BE2C (cell line): ENCODE data around the gene GHR.

ENCODE experiments used
- DNase-seq: peaks from one replicate; pipeline ENCODE4 v3.0.0-alpha.2; 2020
- H3K27me3 ChIP-seq: fragments of 250-450 bp; sonication (Bioruptor Pico); 2 replicates; pipeline ENCODE4 v1.5.1; 2020; ENCODE audit warnings: mild to moderate bottlenecking
- H3K36me3 ChIP-seq: fragments of 250-450 bp; sonication (Bioruptor Pico); 2 replicates; pipeline ENCODE4 v1.5.1; 2020; ENCODE audit warnings: mild to moderate bottlenecking
- H3K4me1 ChIP-seq: fragments of 250-450 bp; sonication (Bioruptor Pico); 2 replicates; pipeline ENCODE4 v1.5.1; 2020
- H3K4me3 ChIP-seq: 2 replicates; pipeline ENCODE4 v1.5.1; 2011; ENCODE audit warnings: low read depth, low read length
- H3K9me3 ChIP-seq: fragments of 250-450 bp; sonication (Bioruptor Pico); 2 replicates; pipeline ENCODE4 v1.5.1; 2020
- TF ChIP-seq, protein P1 (sequence below): IDR thresholded peaks from 2 replicates; pipeline ENCODE4 v1.5.1; 2012; ENCODE audit warnings: mild to moderate bottlenecking, low read depth, low read length

The GHR gene

DNA sequence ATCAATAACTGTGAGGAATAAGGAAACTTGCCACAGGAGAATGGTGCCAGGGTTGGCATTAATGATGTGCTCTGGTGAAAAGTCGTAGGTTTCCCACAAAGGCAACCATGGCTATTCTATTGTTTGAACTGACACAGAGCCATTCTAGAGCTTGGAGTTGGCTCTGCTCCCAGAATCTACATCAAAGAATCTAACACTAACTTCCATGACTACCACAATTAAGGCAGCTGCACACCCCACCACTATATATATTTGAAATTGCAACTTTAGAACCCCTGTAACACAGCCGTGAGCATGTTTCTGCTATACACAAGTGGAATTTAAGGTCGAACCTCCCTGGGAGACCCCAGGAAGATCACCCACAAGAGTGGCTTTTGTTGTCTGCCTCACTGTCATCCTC, 243.6 kb downstream of the GHR start:
- no peaks in the 10 kb centered on the region for H3K9me3 ChIP-seq
- TF ChIP-seq, protein P1, sequence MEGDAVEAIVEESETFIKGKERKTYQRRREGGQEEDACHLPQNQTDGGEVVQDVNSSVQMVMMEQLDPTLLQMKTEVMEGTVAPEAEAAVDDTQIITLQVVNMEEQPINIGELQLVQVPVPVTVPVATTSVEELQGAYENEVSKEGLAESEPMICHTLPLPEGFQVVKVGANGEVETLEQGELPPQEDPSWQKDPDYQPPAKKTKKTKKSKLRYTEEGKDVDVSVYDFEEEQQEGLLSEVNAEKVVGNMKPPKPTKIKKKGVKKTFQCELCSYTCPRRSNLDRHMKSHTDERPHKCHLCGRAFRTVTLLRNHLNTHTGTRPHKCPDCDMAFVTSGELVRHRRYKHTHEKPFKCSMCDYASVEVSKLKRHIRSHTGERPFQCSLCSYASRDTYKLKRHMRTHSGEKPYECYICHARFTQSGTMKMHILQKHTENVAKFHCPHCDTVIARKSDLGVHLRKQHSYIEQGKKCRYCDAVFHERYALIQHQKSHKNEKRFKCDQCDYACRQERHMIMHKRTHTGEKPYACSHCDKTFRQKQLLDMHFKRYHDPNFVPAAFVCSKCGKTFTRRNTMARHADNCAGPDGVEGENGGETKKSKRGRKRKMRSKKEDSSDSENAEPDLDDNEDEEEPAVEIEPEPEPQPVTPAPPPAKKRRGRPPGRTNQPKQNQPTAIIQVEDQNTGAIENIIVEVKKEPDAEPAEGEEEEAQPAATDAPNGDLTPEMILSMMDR, result no peak
- no peak overlapping the region for H3K4me3 ChIP-seq
- H3K27me3 ChIP-seq, result no peaks in the 10 kb centered on the region
- H3K4me1 ChIP-seq, result no peaks in the 10 kb centered on the region
- no peak for DNase-seq
- no peaks in the 10 kb centered on the region for H3K36me3 ChIP-seq

DNA sequence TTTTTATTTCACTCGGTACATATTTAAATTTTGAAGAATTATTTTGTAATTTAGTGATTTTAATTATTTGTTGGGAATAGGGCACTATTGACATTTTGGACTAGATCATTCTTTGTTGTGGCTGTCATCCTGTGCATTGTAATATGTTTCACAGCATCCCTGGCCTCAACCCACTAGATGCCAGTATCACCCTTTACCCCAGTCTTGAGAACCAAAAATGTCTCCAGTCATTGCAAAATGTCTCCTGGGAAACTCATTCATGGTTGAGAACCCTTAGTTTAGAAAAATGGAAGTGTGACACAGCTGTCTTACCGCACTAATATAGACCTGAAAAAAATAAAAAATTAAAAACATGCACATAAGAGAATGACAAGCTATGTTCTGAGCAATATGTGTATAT, 245.0 kb downstream of the GHR start:
- TF ChIP-seq, protein P1, result no peak
- DNase-seq, result no peak
- no peaks in the 10 kb centered on the region for H3K36me3 ChIP-seq
- no peaks in the 10 kb centered on the region for H3K4me1 ChIP-seq
- H3K9me3 ChIP-seq, result no peaks in the 10 kb centered on the region
- H3K27me3 ChIP-seq, result no peaks in the 10 kb centered on the region
- H3K4me3 ChIP-seq, result no peak overlapping the region

DNA sequence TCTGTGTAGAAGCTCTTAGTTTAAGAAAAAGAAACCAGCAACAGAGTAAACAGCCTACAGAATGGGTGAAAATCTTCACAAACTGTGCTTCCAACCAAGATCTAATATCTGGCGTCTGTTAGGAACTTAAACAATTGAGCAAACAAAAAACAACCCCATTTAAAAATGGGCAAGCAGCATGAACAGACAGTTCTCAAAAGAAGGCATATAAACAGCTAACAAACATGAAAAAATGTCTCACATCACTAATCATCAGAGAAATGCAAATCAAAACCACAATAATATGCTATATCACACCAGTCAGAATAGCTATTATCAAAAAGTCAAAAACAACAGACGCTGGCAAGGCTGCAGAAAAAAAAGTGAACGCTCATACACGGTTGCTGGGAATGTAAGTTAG, 249.7 kb downstream of the GHR start:
- H3K4me1 ChIP-seq, result no peaks in the 10 kb centered on the region
- no peaks in the 10 kb centered on the region for H3K27me3 ChIP-seq
- no peaks in the 10 kb centered on the region for H3K9me3 ChIP-seq
- TF ChIP-seq, protein P1, result no peak
- DNase-seq, result no peak
- no peaks in the 10 kb centered on the region for H3K36me3 ChIP-seq
- no peak overlapping the region for H3K4me3 ChIP-seq

DNA sequence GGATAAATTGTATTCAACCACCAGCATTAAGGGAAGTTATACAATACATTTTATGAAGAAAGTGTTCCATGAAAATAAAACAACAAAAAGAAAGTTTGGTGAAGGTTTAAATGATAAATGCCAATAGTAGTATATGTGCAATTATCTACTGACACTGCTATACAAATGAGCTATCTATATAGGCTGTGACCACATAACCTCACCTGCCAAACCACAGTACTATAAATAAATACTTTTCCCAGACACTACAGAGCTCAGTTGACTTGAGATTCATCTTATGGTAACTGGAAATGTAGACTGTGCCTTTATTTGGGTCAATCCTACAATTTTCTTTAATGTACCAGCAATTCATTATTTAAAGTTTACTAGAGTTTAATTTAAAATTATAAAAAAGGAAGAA, 252.4 kb downstream of the GHR start:
- no peak for DNase-seq
- H3K4me3 ChIP-seq, result no peak overlapping the region
- H3K9me3 ChIP-seq, result no peaks in the 10 kb centered on the region
- no peaks in the 10 kb centered on the region for H3K36me3 ChIP-seq
- TF ChIP-seq, protein P1, result no peak
- H3K27me3 ChIP-seq, result no peaks in the 10 kb centered on the region
- no peaks in the 10 kb centered on the region for H3K4me1 ChIP-seq

DNA sequence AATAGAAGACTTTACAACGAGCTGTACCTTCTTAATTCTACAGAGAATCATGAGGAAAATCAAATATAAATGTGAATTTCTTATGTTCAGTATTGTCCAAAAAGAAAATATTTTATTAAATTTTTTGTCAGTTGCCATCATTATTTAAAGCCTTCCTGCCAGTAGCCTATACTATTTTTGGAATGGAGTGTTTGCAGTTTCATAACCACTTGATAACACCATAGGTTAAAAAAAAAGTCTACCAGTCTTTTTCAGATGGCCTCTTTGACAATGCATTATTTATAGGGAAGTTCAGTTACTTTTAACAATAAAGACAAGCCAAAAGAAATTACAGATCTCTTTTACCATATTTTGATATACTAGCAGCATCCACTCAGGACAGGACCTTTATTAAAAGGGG, 253.1 kb downstream of the GHR start:
- Histone ChIP-seq H3K4me1 (no peaks in the 10 kb centered on the region), H3K4me3 (no peak overlapping the region), H3K9me3 (no peaks in the 10 kb centered on the region), H3K27me3 (no peaks in the 10 kb centered on the region), H3K36me3 (no peaks in the 10 kb centered on the region)
- DNase-seq, result no peak
- TF ChIP-seq, protein P1, result no peak

DNA sequence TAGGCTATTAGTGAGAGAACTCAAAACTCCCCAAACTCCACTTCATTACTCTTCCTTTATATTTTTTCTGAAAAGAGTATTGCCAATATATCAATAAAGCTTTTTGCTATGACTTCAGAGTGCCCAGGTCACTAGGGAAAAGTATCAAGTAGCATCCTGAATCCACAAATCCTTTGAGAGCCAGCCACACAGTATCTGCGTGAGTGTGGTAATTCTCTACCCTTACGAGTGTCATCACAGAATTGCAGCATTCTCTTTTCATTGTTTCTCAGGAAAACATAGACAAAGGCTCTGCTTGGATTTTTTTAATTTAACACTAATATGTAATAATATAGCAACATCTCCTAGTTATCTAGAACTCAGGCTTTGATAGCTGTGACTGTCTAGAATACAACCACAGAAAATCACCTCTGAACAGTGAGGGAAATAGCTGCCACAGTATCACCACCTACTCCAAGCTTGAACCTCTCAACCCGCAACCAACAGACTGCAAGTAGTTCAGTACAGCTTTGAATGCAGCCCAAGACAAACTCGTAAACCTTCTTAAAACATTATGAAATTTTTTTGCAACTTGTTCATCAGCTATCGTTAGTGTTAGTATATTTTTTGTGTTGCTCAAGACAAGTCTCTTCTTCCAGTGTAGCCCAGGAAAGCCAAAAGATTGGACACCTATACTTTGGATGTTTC, 254.1 kb downstream of the GHR start:
- TF ChIP-seq, protein P1, result no peak
- Histone ChIP-seq H3K9me3 (no peaks in the 10 kb centered on the region), H3K4me1 (no peaks in the 10 kb centered on the region), H3K36me3 (no peaks in the 10 kb centered on the region), H3K27me3 (no peaks in the 10 kb centered on the region), H3K4me3 (no peak overlapping the region)
- no peak for DNase-seq
